ENCODE measurements around the gene GALNS.

DNA sequence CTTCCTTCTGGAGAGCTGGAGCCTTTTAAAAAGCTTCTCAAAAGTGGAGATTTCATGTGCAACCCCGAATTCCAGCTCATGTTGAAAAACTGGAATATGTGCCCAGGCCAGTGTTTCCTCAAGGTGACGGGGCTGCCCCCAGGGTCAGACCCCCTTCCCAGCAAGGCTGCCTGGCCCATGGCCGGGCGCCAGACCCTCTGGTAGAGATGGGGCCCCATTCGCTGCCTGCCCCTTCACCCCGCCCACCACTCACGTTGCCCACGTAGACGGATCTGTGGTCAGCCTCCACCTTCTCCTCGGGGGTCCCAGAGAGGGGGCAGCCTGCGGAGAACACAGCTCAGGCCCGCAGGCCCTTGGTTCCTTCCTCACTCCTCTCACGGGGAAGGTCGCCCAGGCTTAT, 8.6 kb upstream of the GALNS start:
- TF ChIP-seq, protein P1, sequence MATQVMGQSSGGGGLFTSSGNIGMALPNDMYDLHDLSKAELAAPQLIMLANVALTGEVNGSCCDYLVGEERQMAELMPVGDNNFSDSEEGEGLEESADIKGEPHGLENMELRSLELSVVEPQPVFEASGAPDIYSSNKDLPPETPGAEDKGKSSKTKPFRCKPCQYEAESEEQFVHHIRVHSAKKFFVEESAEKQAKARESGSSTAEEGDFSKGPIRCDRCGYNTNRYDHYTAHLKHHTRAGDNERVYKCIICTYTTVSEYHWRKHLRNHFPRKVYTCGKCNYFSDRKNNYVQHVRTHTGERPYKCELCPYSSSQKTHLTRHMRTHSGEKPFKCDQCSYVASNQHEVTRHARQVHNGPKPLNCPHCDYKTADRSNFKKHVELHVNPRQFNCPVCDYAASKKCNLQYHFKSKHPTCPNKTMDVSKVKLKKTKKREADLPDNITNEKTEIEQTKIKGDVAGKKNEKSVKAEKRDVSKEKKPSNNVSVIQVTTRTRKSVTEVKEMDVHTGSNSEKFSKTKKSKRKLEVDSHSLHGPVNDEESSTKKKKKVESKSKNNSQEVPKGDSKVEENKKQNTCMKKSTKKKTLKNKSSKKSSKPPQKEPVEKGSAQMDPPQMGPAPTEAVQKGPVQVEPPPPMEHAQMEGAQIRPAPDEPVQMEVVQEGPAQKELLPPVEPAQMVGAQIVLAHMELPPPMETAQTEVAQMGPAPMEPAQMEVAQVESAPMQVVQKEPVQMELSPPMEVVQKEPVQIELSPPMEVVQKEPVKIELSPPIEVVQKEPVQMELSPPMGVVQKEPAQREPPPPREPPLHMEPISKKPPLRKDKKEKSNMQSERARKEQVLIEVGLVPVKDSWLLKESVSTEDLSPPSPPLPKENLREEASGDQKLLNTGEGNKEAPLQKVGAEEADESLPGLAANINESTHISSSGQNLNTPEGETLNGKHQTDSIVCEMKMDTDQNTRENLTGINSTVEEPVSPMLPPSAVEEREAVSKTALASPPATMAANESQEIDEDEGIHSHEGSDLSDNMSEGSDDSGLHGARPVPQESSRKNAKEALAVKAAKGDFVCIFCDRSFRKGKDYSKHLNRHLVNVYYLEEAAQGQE (IDR thresholded peaks at IDR 0.05; ENCODE audit: low read depth): no peak
- TF ChIP-seq CREB1 (IDR thresholded peaks at IDR 0.05; ENCODE audit: low read depth): no peak
- TF ChIP-seq FOXM1 (IDR thresholded peaks at IDR 0.05; ENCODE audit: borderline replicate concordance, low read depth): no peak
- TF ChIP-seq TCF12 (IDR thresholded peaks at IDR 0.05; ENCODE audit: low read depth): no peak
- no peak for TF ChIP-seq EP300 (IDR thresholded peaks at IDR 0.05; ENCODE audit: borderline replicate concordance)
- TF ChIP-seq, protein P2, sequence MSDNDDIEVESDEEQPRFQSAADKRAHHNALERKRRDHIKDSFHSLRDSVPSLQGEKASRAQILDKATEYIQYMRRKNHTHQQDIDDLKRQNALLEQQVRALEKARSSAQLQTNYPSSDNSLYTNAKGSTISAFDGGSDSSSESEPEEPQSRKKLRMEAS (IDR thresholded peaks at IDR 0.05): no peak
- TF ChIP-seq TAF1 (IDR thresholded peaks at IDR 0.05; ENCODE audit: low read depth): no peak
- no peak for TF ChIP-seq EGR1 (IDR thresholded peaks at IDR 0.05)
- no peak for TF ChIP-seq CEBPB (IDR thresholded peaks at IDR 0.05)
